HepG2 (cell line): ENCODE results near the gene MTSS2. TPM values are rescaled to one million over a fixed set of nuclear protein-coding genes. Genes with fewer than 3 reads are reported as not detected.

Experiments
- ATAC-seq: fragments of 200-7000 bp; cut with Tn5 transposase; 3 replicates; pipeline ENCODE4 v1.9.1; 2020; ENCODE audit warnings: mild to moderate bottlenecking, moderate library complexity
- BruUV-seq: library from RNA; stranded (reverse); fragments of 400-500 nt; replicated peaks from 2 replicates; lab custom pipeline; 2021; lab: Mats Ljungman, UMichigan
- CTCF ChIA-PET: fragments of 300-600 bp; formaldehyde crosslinking; extraction: SDS; loops from one replicate; lab custom pipeline; 2021; ENCODE audit warnings: low total read pairs, inconsistent platforms, low intra/inter-chr PET ratio; lab: Yijun Ruan, JAX
- POLR2A ChIA-PET: fragments of 350-600 bp; sonication (Branson Sonifier 250); formaldehyde crosslinking; loops from one replicate; lab custom pipeline; 2020; ENCODE audit warnings: antibody characterized with exemption, inconsistent platforms; lab: Yijun Ruan, JAX
- DNase-seq: peaks from one replicate; pipeline ENCODE4 v3.0.0-alpha.2; 2015; ENCODE audit warnings: low spot score
- FAIRE-seq: peaks from 3 replicates; lab custom pipeline; 2011; peaks lifted over from hg19 to GRCh38; lab: Jason Lieb, UNC
- H2AFZ ChIP-seq: one replicate; pipeline ENCODE4 v1.6.1; 2011; ENCODE audit warnings: low read length, inconsistent platforms
- H3K27ac ChIP-seq: fragments of 300-600 bp; 3 replicates; pipeline ENCODE4 v1.8.0; 2011; ENCODE audit warnings: mixed run types, mild to moderate bottlenecking, mixed read lengths, low read length, inconsistent platforms; ENCODE audit not compliant: insufficient read depth; ENCODE audit errors: extremely low read length
- H3K27me3 ChIP-seq, 2 experiments: fragments of 200-600 bp in 1 of 2; 2 replicates in 1 of 2; 3 replicates in 1 of 2; pipeline versions ENCODE4 v1.6.0 to v1.8.0; 2011; ENCODE audit warnings: low read length in 2 of 2, mild to moderate bottlenecking in 2 of 2, moderate library complexity in 2 of 2, inconsistent platforms in 1 of 2; ENCODE audit not compliant: insufficient read depth in 2 of 2, control insufficient read depth in 1 of 2
- H3K36me3 ChIP-seq, 2 experiments: fragments of 200-600 bp in 1 of 2; replicated peaks in 1 of 2; 2 replicates in 1 of 2; 3 replicates in 1 of 2; pipeline versions ENCODE4 v1.5.1 to v1.8.0; 2011; ENCODE audit warnings: low read length in 2 of 2, inconsistent platforms in 1 of 2; ENCODE audit not compliant: insufficient read depth in 2 of 2, control insufficient read depth in 1 of 2
- H3K4me1 ChIP-seq: 2 replicates; pipeline ENCODE4 v1.5.1; 2012; ENCODE audit warnings: low read length, inconsistent platforms; ENCODE audit not compliant: insufficient read depth
- H3K4me2 ChIP-seq: 2 replicates; pipeline ENCODE4 v1.6.0; 2011; ENCODE audit warnings: low read depth, low read length, inconsistent platforms
- H3K4me3 ChIP-seq, 3 experiments: fragments of 200-600 bp in 1 of 3; sonication (generic), shearing (Covaris generic) in 1 of 3; replicated peaks in 1 of 3; 2 replicates each; pipeline ENCODE4 v1.5.1; 2011 to 2016; ENCODE audit warnings: low read length in 3 of 3, inconsistent platforms in 2 of 3, low read depth in 2 of 3, mild to moderate bottlenecking in 2 of 3, control low read depth in 1 of 3, mixed read lengths in 1 of 3; ENCODE audit not compliant: insufficient read depth in 1 of 3
- H3K79me2 ChIP-seq: one replicate; pipeline ENCODE4 v1.6.1; 2011; ENCODE audit warnings: low read length, inconsistent platforms; ENCODE audit not compliant: insufficient read depth
- H3K9ac ChIP-seq: 2 replicates; pipeline ENCODE4 v1.6.0; 2011; ENCODE audit warnings: mild to moderate bottlenecking, low read depth, low read length, inconsistent platforms; ENCODE audit not compliant: insufficient read depth
- H3K9me3 ChIP-seq: 2 replicates; pipeline ENCODE4 v1.5.1; 2012; ENCODE audit warnings: mild to moderate bottlenecking, low read length
- H4K20me1 ChIP-seq: 2 replicates; pipeline ENCODE4 v1.6.0; 2011; ENCODE audit warnings: inconsistent platforms, mild to moderate bottlenecking, low read length, moderate library complexity; ENCODE audit not compliant: insufficient read depth
- AGO1 ChIP-seq: fragments of 200-400 bp; formaldehyde crosslinking; IDR thresholded peaks from 2 replicates; pipeline ENCODE4 v1.6.1; 2017; ENCODE audit warnings: mild to moderate bottlenecking, low read depth, low read length, moderate library complexity; ENCODE audit not compliant: poor library complexity, severe bottlenecking
- CENPT ChIP-seq: sonication (generic); formaldehyde crosslinking; IDR thresholded peaks from 2 replicates; pipeline ENCODE4 v1.8.0; 2022; ENCODE audit warnings: low read depth, mild to moderate bottlenecking, moderate library complexity, missing genetic modification reagents
- CREB1 ChIP-seq, 2 experiments: fragments of 450-650 bp in 1 of 2; IDR thresholded peaks; 2 replicates each; pipeline ENCODE4 v1.6.1; 2016 to 2017; ENCODE audit warnings: control low read depth in 1 of 2, mild to moderate bottlenecking in 1 of 2, missing compliant biosample characterization in 1 of 2, missing genetic modification characterization in 1 of 2
- HIVEP1 ChIP-seq: sonication (generic); formaldehyde crosslinking; IDR thresholded peaks from 2 replicates; pipeline ENCODE4 v1.4.0; 2020; ENCODE audit warnings: mild to moderate bottlenecking, missing genetic modification reagents
- HOXA9 ChIP-seq: sonication (generic); formaldehyde crosslinking; IDR thresholded peaks from 2 replicates; pipeline ENCODE4 v1.8.1; 2022; ENCODE audit warnings: missing genetic modification reagents, mild to moderate bottlenecking, moderate library complexity, borderline replicate concordance
- JUN ChIP-seq: sonication (generic); formaldehyde crosslinking; IDR thresholded peaks from 2 replicates; pipeline ENCODE4 v1.4.0; 2020; ENCODE audit warnings: mild to moderate bottlenecking, missing genetic modification reagents
- MED13 ChIP-seq: sonication (generic); formaldehyde crosslinking; IDR thresholded peaks from 2 replicates; pipeline ENCODE4 v1.5.0; 2020; ENCODE audit warnings: missing genetic modification reagents
- MXD4 ChIP-seq: IDR thresholded peaks from 2 replicates; pipeline ENCODE4 v1.6.1; 2016; ENCODE audit warnings: mild to moderate bottlenecking, missing biosample characterization, missing genetic modification reagents
- NR2F6 ChIP-seq, 2 experiments: IDR thresholded peaks; 2 replicates each; pipeline ENCODE4 v1.6.1; 2016; ENCODE audit warnings: antibody characterized with exemption in 1 of 2, mild to moderate bottlenecking in 1 of 2
- PITX1 ChIP-seq: sonication (generic); formaldehyde crosslinking; IDR thresholded peaks from 2 replicates; pipeline ENCODE4 v1.5.1; 2020; ENCODE audit warnings: mild to moderate bottlenecking, missing genetic modification reagents
- RBAK ChIP-seq: sonication (generic); formaldehyde crosslinking; IDR thresholded peaks from 2 replicates; pipeline ENCODE4 v1.5.1; 2020; ENCODE audit warnings: mild to moderate bottlenecking, missing genetic modification reagents
- REXO4 ChIP-seq: sonication (generic); formaldehyde crosslinking; IDR thresholded peaks from 2 replicates; pipeline ENCODE4 v1.8.0; 2022; ENCODE audit warnings: missing genetic modification reagents, mild to moderate bottlenecking, borderline replicate concordance
- RFXANK ChIP-seq: IDR thresholded peaks from 2 replicates; pipeline ENCODE4 v1.6.1; 2016
- SMAD9 ChIP-seq: sonication (generic); formaldehyde crosslinking; IDR thresholded peaks from 2 replicates; pipeline ENCODE4 v1.5.1; 2020; ENCODE audit warnings: mild to moderate bottlenecking, missing genetic modification reagents
- TEAD3 ChIP-seq: optimal IDR thresholded peaks from 2 replicates; pipeline ENCODE3; 2016; ENCODE audit warnings: borderline replicate concordance
- TP53 ChIP-seq: sonication (generic); formaldehyde crosslinking; conservative IDR thresholded peaks from 2 replicates; pipeline ENCODE4 v1.4.0; 2020; ENCODE audit warnings: missing genetic modification reagents
- ZBTB38 ChIP-seq: sonication (generic); formaldehyde crosslinking; IDR thresholded peaks from 2 replicates; pipeline ENCODE4 v1.5.1; 2020; ENCODE audit warnings: mild to moderate bottlenecking, missing genetic modification reagents
- ZNF207 ChIP-seq: fragments of 450-650 bp; IDR thresholded peaks from 2 replicates; pipeline ENCODE4 v1.6.1; 2016; ENCODE audit warnings: antibody characterized with exemption, borderline replicate concordance
- ZNF326 ChIP-seq: sonication (generic); formaldehyde crosslinking; IDR thresholded peaks from 2 replicates; pipeline ENCODE4 v1.4.0; 2020; ENCODE audit warnings: missing genetic modification reagents, borderline replicate concordance
- WGBS: methylation state at CpG from one replicate; pipeline ENCODE4 v1.1.6; 2017; ENCODE audit warnings: low lambda C conversion rate; 5-methylcytosine and 5-hydroxymethylcytosine counted together
- in situ Hi-C: cut with HindIII; loops from 2 replicates; pipeline ENCODE4 v1.10.0; 2017; ENCODE audit warnings: low pct_unique_long_range_greater_than_20kb; ENCODE audit not compliant: extremely low pct_ligation_motif_present
- intact Hi-C: fragments of 100-400 bp; cut with micrococcal nuclease; formaldehyde crosslinking; loops from one replicate; pipeline ENCODE4 v1.10.0; 2022; ENCODE audit not compliant: unreplicated experiment
- polyA plus RNA-seq, 8 experiments: library from polyadenylated mRNA; depleted of rRNA in 3 of 8; stranded (reverse) in 7 of 8; unstranded in 1 of 8; fragments of >200 nt; fragmentation: Illumina TruSeq in 4 of 8; extraction: Trizol in 4 of 8; gene quantifications; 2 replicates each; pipeline versions ENCODE4 v1.2.1 to v1.2.3, GENCODE V29; 2011 to 2016; ENCODE audit warnings: low read depth in 4 of 8, missing spikeins in 1 of 8, mixed read lengths in 1 of 8; ENCODE audit not compliant: insufficient read depth in 1 of 8
- total RNA-seq, 5 experiments: library from RNA; depleted of rRNA; stranded (reverse); fragments of >200 nt; fragmentation: Illumina TruSeq; extraction: Trizol; gene quantifications; 2 replicates each; pipeline ENCODE4 v1.2.3, GENCODE V29; 2016; ENCODE audit warnings: low read depth in 1 of 5
- TF ChIP-seq, protein P1 (sequence below): sonication (generic); formaldehyde crosslinking; IDR thresholded peaks from 2 replicates; pipeline ENCODE4 v1.4.0; 2020; ENCODE audit warnings: missing genetic modification reagents, mild to moderate bottlenecking, borderline replicate concordance
- TF ChIP-seq, protein P2 (sequence below): sonication (generic); formaldehyde crosslinking; IDR thresholded peaks from 2 replicates; pipeline ENCODE4 v1.9.0; 2022; ENCODE audit warnings: low read depth, missing genetic modification reagents

MTSS2 gene
- total and polyA plus RNA-seq, 2 of the 13 experiments (the other 11 are each of a cell fraction or from before 2014, with no cell fraction given), result 132 to 242 TPM

DNA sequence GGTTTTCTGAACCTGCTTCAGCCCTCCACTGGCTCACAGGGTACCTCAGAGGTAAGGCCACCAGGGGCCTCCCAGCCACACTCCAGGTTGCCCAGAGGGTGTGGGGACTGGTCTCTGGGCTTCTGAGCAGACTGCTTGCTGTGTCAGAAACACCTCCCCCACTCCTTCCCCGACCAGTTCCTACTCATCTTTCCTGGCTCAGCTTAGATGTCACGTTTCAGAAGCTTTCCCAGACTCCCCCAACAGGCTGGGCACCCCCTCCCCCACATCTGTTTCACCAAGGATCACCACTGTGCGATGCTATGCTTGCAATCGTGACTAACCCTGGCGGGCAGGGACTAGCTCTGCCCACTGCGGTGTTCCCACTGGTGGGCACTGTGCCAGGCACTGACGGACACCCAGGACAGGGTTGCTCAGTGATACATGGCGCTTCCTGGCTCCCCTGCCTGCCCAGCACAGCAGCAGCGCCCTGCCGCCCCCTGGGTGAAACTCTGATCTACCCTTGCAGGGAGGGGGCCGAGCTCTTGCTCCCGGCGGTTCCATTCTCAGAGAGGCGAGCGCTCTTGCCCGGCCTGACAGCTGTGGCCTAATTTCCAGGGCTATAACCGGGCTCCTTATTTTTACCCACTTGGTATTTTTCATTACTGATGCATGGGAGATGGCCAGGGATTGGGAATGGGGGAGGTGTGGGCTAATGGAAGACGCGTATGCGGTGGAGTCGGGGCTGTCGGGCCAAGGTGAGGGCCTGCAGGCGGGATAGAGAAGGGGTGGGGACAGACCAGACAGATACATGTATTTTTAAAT lies 29.4 kb upstream of the MTSS2 start:
- Histone ChIP-seq H3K36me3 (peaks cover 3 to 8% of the 10 kb centered on the region in 2 experiments; a peak in 4 of 5 replicates), H3K9ac (no peak overlapping the region; the same call in 1 of the 2 replicates), H3K79me2 (no peaks in the 10 kb centered on the region), H3K27me3 (no peaks in the 10 kb centered on the region), H3K27ac (no peak overlapping the region), H3K9me3 (no peaks in the 10 kb centered on the region), H4K20me1 (no peaks in the 10 kb centered on the region), H2AFZ (no peak overlapping the region), H3K4me3 (no peak overlapping the region), H3K4me1 (peaks cover 64% of the 10 kb centered on the region), H3K4me2 (no peak overlapping the region)
- FAIRE-seq (no peak), DNase-seq (no peak), ATAC-seq (no peak)
- 95% methylated on average over 23 of the region's 23 CpGs for WGBS
- CTCF ChIA-PET, result no interaction called here
- POLR2A ChIA-PET, result interaction anchor here (2.3 to 5.3 kb wide), 3 partner anchors 9 to 27 kb away, joined by 7 to 52 read pairs (median 43); no protein-coding TSS in a partner anchor
- BruUV-seq, result no TSS peak
- intact Hi-C loops, result no loop called here
- in situ Hi-C loops, result no loop called here
- TF ChIP-seq, protein P1, sequence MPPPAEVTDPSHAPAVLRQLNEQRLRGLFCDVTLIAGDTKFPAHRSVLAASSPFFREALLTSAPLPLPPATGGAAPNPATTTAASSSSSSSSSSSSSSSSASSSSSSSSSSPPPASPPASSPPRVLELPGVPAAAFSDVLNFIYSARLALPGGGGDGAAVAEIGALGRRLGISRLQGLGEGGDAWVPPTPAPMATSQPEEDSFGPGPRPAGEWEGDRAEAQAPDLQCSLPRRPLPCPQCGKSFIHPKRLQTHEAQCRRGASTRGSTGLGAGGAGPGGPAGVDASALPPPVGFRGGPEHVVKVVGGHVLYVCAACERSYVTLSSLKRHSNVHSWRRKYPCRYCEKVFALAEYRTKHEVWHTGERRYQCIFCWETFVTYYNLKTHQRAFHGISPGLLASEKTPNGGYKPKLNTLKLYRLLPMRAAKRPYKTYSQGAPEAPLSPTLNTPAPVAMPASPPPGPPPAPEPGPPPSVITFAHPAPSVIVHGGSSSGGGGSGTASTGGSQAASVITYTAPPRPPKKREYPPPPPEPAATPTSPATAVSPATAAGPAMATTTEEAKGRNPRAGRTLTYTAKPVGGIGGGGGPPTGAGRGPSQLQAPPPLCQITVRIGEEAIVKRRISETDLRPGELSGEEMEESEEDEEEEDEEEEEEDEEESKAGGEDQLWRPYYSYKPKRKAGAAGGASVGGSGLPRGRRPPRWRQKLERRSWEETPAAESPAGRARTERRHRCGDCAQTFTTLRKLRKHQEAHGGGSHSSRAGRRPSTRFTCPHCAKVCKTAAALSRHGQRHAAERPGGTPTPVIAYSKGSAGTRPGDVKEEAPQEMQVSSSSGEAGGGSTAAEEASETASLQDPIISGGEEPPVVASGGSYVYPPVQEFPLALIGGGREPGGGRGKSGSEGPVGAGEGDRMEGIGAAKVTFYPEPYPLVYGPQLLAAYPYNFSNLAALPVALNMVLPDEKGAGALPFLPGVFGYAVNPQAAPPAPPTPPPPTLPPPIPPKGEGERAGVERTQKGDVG (CRISPR knock-in tag), result 0 out of 2 replicates have a peak, but pooled peaks have one; percentile 37
- TF ChIP-seq, protein P2, sequence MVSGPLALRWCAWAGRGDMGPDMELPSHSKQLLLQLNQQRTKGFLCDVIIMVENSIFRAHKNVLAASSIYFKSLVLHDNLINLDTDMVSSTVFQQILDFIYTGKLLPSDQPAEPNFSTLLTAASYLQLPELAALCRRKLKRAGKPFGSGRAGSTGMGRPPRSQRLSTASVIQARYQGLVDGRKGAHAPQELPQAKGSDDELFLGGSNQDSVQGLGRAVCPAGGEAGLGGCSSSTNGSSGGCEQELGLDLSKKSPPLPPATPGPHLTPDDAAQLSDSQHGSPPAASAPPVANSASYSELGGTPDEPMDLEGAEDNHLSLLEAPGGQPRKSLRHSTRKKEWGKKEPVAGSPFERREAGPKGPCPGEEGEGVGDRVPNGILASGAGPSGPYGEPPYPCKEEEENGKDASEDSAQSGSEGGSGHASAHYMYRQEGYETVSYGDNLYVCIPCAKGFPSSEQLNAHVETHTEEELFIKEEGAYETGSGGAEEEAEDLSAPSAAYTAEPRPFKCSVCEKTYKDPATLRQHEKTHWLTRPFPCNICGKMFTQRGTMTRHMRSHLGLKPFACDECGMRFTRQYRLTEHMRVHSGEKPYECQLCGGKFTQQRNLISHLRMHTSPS, result 0 out of 2 replicates have a peak, but pooled peaks have one; percentile 37
- TF ChIP-seq TP53 (CRISPR knock-in tag), result no peak
- no peak for TF ChIP-seq TEAD3 (CRISPR knock-in tag)
- TF ChIP-seq HOXA9 (CRISPR knock-in tag), result no peak
- TF ChIP-seq JUN (CRISPR knock-in tag), result no peak
- no peak for TF ChIP-seq SMAD9 (CRISPR knock-in tag)
- TF ChIP-seq CREB1 (IDR thresholded peaks at IDR 0.05), result no peak
- TF ChIP-seq CREB1 (CRISPR knock-in tag; IDR thresholded peaks at IDR 0.05), result no peak
- no peak for TF ChIP-seq ZNF326
- no peak for TF ChIP-seq HIVEP1
- TF ChIP-seq MED13 (CRISPR knock-in tag), result no peak
- no peak for TF ChIP-seq PITX1
- TF ChIP-seq ZNF207, result no peak
- TF ChIP-seq NR2F6 (IDR thresholded peaks at IDR 0.05), result no peak
- TF ChIP-seq NR2F6 (CRISPR knock-in tag; IDR thresholded peaks at IDR 0.05), result no peak
- no peak for TF ChIP-seq RFXANK (CRISPR knock-in tag)
- no peak for TF ChIP-seq MXD4 (CRISPR knock-in tag)
- no peak for TF ChIP-seq CENPT (CRISPR knock-in tag)
- no peak for TF ChIP-seq ZBTB38 (CRISPR knock-in tag)
- no peak for TF ChIP-seq RBAK (CRISPR knock-in tag)
- peak; percentile 29 for TF ChIP-seq AGO1
- no peak for TF ChIP-seq REXO4 (CRISPR knock-in tag)
